Common myeloid progenitor, CD34-positive (primary cell): ENCODE measurements around the gene ZNF512B.

Experiments used
- CTCF ChIA-PET: fragments of 350-600 bp; sonication (Branson Sonifier 250); formaldehyde crosslinking; loops from one replicate; lab custom pipeline; 2021; ENCODE audit warnings: antibody characterized with exemption; lab: Charles Lee
- POLR2A ChIA-PET: fragments of 350-600 bp; sonication (Branson Sonifier 250); formaldehyde crosslinking; loops from one replicate; lab custom pipeline; 2021; ENCODE audit warnings: antibody characterized with exemption; lab: Charles Lee
- DNase-seq, 3 donors: peaks; one replicate each; pipeline versions ENCODE4 v3.0.0 to v3.0.0-alpha.2; 2013
- H3K27ac ChIP-seq, 2 experiments: 1 replicate in 1 of 2; 2 replicates in 1 of 2; pipeline ENCODE4 v1.7.0; 2013; ENCODE audit warnings: inconsistent platforms in 2 of 2, low read length in 2 of 2, mild to moderate bottlenecking in 2 of 2, low read depth in 1 of 2, moderate library complexity in 1 of 2; ENCODE audit not compliant: severe bottlenecking in 2 of 2, insufficient read depth in 1 of 2, poor library complexity in 1 of 2
- H3K27me3 ChIP-seq, 5 experiments: replicated peaks in 2 of 5; 1 replicate in 3 of 5; 2 replicates in 2 of 5; pipeline versions ENCODE4 v1.6.1 to v1.7.0; 2013; ENCODE audit warnings: low read length in 4 of 5, mild to moderate bottlenecking in 2 of 5, moderate library complexity in 2 of 5, inconsistent platforms in 1 of 5; ENCODE audit not compliant: insufficient read depth in 5 of 5, control insufficient read depth in 4 of 5
- H3K36me3 ChIP-seq, 4 experiments: 1 replicate in 2 of 4; 2 replicates in 2 of 4; pipeline versions ENCODE4 v1.6.1 to v1.7.0; 2013; ENCODE audit warnings: low read length in 3 of 4, control low read depth in 1 of 4, mild to moderate bottlenecking in 1 of 4; ENCODE audit not compliant: control insufficient read depth in 4 of 4, insufficient read depth in 4 of 4
- H3K4me1 ChIP-seq, 4 experiments: 1 replicate in 3 of 4; 2 replicates in 1 of 4; pipeline versions ENCODE4 v1.6.1 to v1.7.1; 2013; ENCODE audit warnings: low read length in 3 of 4, mild to moderate bottlenecking in 3 of 4, control low read depth in 1 of 4, inconsistent platforms in 1 of 4, moderate library complexity in 1 of 4; ENCODE audit not compliant: control insufficient read depth in 4 of 4, insufficient read depth in 4 of 4; ENCODE audit errors: control extremely low read depth in 1 of 4
- H3K4me3 ChIP-seq, 7 experiments: 1 replicate in 4 of 7; 2 replicates in 3 of 7; pipeline versions ENCODE4 v1.5.1 to v1.7.0; 2013; ENCODE audit warnings: mild to moderate bottlenecking in 7 of 7, low read length in 6 of 7, moderate library complexity in 6 of 7, inconsistent platforms in 2 of 7, low read depth in 2 of 7, control low read depth in 1 of 7; ENCODE audit not compliant: insufficient read depth in 4 of 7, control insufficient read depth in 1 of 7; ENCODE audit errors: extremely low read depth in 1 of 7
- H3K9me3 ChIP-seq, 5 experiments: 1 replicate in 4 of 5; 2 replicates in 1 of 5; pipeline versions ENCODE4 v1.6.1 to v1.7.1; 2013; ENCODE audit warnings: low read length in 4 of 5, mild to moderate bottlenecking in 2 of 5, inconsistent platforms in 1 of 5, low read depth in 1 of 5, moderate library complexity in 1 of 5; ENCODE audit not compliant: control insufficient read depth in 4 of 5, insufficient read depth in 2 of 5; ENCODE audit errors: control extremely low read depth in 1 of 5
- WGBS: methylation state at CpG from one replicate; pipeline ENCODE4 v1.1.5; 2013; ENCODE audit not compliant: insufficient coverage; 5-methylcytosine and 5-hydroxymethylcytosine counted together

Gene ZNF512B

GRCh38 chr20:63942969-63943807 lies 26.5 kb downstream of the ZNF512B start:
- POLR2A ChIA-PET = no interaction called here
- Histone ChIP-seq H3K9me3 (no peaks in the 10 kb centered on the region), H3K27ac (no peak overlapping the region), H3K4me3 (no peak overlapping the region), H3K4me1 (peaks cover 0 to 43% (median 26%) of the 10 kb centered on the region in 4 experiments), H3K36me3 (peaks cover 0 to 69% (median 45%) of the 10 kb centered on the region in 4 experiments), H3K27me3 (no peaks in the 10 kb centered on the region)
- CTCF ChIA-PET = interaction anchor here (0.8 to 1.0 kb wide), 2 partner anchors 13 to 285 kb away, joined by 3 read pairs; partner anchors contain the start of genes RTEL1 and UCKL1
- no peak for DNase-seq
- WGBS = 96% methylated on average over 16 of the region's 19 CpGs

- Histone ChIP-seq H3K36me3 (peaks cover 0 to 70% (median 45%) of the 10 kb centered on the region in 4 experiments), H3K4me1 (peaks cover 0 to 35% (median 19%) of the 10 kb centered on the region in 4 experiments), H3K27ac (no peak overlapping the region), H3K9me3 (no peaks in the 10 kb centered on the region), H3K27me3 (no peaks in the 10 kb centered on the region), H3K4me3 (peak overlapping the region in 3 of 7 experiments; percentile 22 to 26 (median 23))
- ChIA-PET POLR2A (no interaction called here), CTCF (interaction anchor here (1.0 kb wide), 1 partner anchor 284 kb away, joined by 3 read pairs; the partner anchor contains the start of gene RTEL1)
- peak; percentile 58 to 87 (median 71) for DNase-seq
- WGBS = 51% methylated on average over 27 of the region's 30 CpGs
Measured at GRCh38 chr20:63942250-63942951, 27.3 kb downstream of the ZNF512B start.

GRCh38 chr20:63941282-63942081 lies 28.2 kb downstream of the ZNF512B start:
- CTCF ChIA-PET = interaction anchor here (0.8 to 1.4 kb wide), 4 partner anchors 18 to 39 kb away, joined by 3 to 4 read pairs (median 4); no protein-coding TSS in a partner anchor
- H3K4me3 ChIP-seq = peak overlapping the region in 2 of 7 experiments; percentile 33 to 40
- WGBS = 54% methylated on average over 24 of the region's 39 CpGs

GRCh38 chr20:63940472-63941266 lies 29.1 kb downstream of the ZNF512B start:
- ChIA-PET POLR2A (interaction anchor here (1.0 kb wide), 1 partner anchor 40 kb away, joined by 3 read pairs; no protein-coding TSS in a partner anchor), CTCF (interaction anchor here (1.1 to 1.4 kb wide), 3 partner anchors 17 to 40 kb away, joined by 3 to 4 read pairs (median 4); no protein-coding TSS in a partner anchor)
- H3K36me3 ChIP-seq = peaks cover 0 to 70% (median 46%) of the 10 kb centered on the region in 4 experiments
- H3K4me1 ChIP-seq = peaks cover 0 to 32% (median 17%) of the 10 kb centered on the region in 4 experiments
- H3K27ac ChIP-seq = no peak overlapping the region
- DNase-seq = no peak
- WGBS = 97% methylated on average over 52 of the region's 58 CpGs
- no peaks in the 10 kb centered on the region for H3K9me3 ChIP-seq
- no peaks in the 10 kb centered on the region for H3K27me3 ChIP-seq
- H3K4me3 ChIP-seq = peak overlapping the region in 2 of 7 experiments; percentile 8 to 40

More at GRCh38 chr20:63941282-63942081, 28.2 kb downstream of the ZNF512B start:
- DNase-seq = peak; percentile 80 to 89 (median 86)
- H3K4me1 ChIP-seq = peaks cover 0 to 32% (median 17%) of the 10 kb centered on the region in 4 experiments
- no peaks in the 10 kb centered on the region for H3K9me3 ChIP-seq
- POLR2A ChIA-PET = interaction anchor here (1.0 kb wide), 1 partner anchor 39 kb away, joined by 3 read pairs; no protein-coding TSS in a partner anchor
- peaks cover 0 to 72% (median 45%) of the 10 kb centered on the region in 4 experiments for H3K36me3 ChIP-seq
- no peaks in the 10 kb centered on the region for H3K27me3 ChIP-seq
- no peak overlapping the region for H3K27ac ChIP-seq

- Histone ChIP-seq H3K27me3 (no peaks in the 10 kb centered on the region), H3K36me3 (peaks cover 0 to 70% (median 45%) of the 10 kb centered on the region in 4 experiments), H3K4me1 (peaks cover 0 to 32% (median 17%) of the 10 kb centered on the region in 4 experiments), H3K27ac (no peak overlapping the region), H3K9me3 (no peaks in the 10 kb centered on the region), H3K4me3 (no peak overlapping the region)
- WGBS = 98% methylated on average over 22 of the region's 23 CpGs
- ChIA-PET POLR2A (no interaction called here), CTCF (interaction anchor here (1.1 kb wide), 1 partner anchor 17 kb away, joined by 3 read pairs; no protein-coding TSS in a partner anchor)
- DNase-seq = no peak
Measured at GRCh38 chr20:63940071-63940471, 29.7 kb downstream of the ZNF512B start.
